NCI-H2171 treated with DMSO at 0.1 percent for 48 hours (cell line): ENCODE measurements around the gene STT3A.

Experiments used
- DNase-seq: peaks from one replicate; lab custom pipeline; 2025; lab: John Stamatoyannopoulos, UW

The STT3A gene

DNA sequence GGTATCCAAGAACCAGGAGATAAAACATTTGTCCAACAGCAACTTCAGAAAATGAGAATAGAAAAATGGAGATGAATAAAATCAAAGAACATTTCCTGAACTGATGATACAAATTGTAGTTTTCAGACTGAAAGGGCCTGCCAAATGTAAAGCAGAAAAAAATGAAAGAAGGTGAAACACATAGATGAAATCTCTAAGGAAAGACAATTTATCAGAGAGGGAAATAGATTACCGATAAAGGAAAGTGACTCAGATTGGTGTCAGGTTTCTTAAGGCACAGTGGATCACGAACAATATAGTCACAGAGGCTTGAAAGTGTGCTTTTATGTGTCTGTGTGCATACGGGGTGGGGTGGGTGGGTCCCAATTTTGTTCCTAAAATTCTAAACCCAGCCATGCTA, 4.1 kb upstream of the STT3A start:
- DNase-seq, result no peak

DNA sequence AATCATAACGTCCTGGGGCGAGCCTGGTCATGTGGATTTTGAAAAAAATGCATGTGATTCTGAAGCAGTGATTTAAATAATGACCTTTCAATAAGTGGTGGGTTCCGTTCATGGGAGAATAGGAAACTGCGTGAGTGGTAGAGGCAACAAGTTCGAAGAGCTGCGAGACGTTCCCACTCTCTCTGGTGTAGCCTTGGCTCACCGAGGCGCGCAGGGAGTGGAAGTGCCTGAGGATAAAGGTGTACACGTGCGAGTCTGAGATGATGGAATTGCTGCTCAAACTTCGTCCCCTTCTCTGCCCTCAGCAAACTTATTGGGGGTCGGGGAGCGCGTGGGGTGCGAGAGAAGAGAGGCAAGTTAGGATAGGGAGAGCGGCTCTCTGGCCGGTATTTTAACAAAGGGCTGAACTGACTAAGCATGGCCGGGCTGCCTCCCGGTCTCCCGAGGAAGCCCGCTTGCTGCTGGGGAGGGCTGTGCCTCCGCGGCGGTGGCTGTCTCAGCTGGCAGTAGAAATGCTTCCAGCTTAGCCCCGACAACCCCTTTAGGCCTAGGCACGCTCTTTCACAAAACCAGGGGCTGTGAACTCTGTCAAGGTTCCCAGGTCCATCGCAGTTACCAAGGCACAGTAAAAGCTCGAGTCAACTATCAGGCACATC, 875 bp upstream of the STT3A start:
- peak; percentile 56 for DNase-seq

DNA sequence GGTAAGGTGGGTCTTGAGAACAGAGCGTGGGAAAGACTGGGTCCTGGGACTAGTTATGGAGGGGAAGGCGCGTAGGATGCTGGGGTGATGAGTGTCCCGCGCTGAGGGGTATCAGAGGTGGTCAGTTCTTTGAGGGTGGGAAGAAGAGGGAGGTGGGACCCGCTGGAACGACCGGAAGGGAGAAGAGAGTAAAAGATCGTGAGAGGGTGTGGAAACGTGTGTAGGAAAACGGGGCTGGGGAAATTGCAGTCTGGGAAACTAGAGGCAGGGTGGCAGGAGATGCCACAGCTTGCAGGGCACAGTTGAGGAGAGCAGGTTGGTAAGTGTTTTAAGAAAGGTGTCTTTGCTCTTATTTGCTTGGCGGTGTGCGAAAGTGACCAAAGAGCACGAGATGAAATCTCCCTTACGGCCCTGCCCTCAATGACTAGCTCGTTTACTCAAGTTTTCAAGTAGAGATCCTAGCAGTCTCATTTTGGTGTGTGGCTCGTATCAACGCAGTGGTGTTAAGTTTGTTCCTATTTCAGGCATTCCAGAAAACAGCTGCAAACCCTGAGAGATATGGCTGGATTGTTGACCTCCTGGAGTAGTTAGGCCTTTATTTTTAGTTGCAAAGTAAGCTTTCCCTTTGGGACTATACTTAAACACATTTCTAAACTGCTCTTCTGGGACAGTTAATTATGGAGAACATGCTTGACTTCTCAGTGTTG, 615 bp downstream of the STT3A start:
- DNase-seq, result peak; percentile 47

DNA sequence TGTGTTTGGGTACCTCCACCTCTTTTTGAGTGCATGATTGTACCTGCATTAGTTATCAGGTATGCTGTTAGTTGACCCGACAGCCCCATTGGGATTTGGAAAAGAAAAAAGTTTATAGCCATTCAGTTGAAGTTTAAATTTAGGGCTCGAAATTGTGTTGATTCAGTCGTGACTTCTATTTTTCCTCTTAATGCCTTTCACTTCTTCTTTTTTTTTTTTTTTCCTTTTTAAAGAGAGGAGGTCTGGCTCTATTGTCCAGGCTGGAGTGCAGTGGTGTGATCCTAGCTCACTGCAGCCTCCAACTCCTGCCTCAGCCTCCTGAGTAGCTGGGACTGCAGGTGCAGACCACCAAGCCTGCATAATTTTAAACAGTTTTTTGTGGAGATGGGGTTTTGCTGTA, 2.3 kb downstream of the STT3A start:
- DNase-seq, result no peak

DNA sequence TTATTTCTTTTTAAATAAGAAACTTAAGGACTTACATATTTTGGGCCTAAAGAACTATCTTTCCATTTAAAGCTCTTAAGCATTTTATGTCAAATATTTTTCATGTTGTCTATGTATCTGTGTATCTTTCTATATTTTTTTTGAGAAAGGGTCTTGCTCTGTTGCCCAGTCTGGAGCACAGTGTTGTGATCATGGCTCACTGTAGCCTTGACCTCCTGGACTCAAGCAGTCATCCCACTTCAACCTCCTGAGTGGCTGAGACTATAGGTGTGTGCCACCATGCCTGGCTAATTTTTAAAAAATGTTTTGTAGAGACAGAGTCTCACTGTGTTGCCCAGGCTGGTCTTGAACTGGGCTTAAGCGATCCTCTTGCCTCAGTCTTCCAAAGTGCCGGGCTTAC, 8.0 kb downstream of the STT3A start:
- DNase-seq, result no peak

GRCh38 chr11:125603207-125603606, 10.6 kb downstream of the STT3A start:
- no peak for DNase-seq

GRCh38 chr11:125605417-125605816, 12.8 kb downstream of the STT3A start:
- no peak for DNase-seq

GRCh38 chr11:125609545-125609944, 16.9 kb downstream of the STT3A start:
- no peak for DNase-seq

GRCh38 chr11:125618383-125618782, 25.7 kb downstream of the STT3A start:
- no peak for DNase-seq

- DNase-seq, result no peak
Measured at GRCh38 chr11:125621995-125622394, 29.3 kb downstream of the STT3A start.

GRCh38 chr11:125623064-125623463, 30.4 kb downstream of the STT3A start:
- no peak for DNase-seq

GRCh38 chr11:125624756-125625213, 32.1 kb downstream of the STT3A start, which contains the start of gene CHEK1:
TSS of gene CHEK1 (plus strand) at chr11:125625163. CDS start at chr11:125626769, 1,606 bp downstream.
- DNase-seq, result no peak

DNA sequence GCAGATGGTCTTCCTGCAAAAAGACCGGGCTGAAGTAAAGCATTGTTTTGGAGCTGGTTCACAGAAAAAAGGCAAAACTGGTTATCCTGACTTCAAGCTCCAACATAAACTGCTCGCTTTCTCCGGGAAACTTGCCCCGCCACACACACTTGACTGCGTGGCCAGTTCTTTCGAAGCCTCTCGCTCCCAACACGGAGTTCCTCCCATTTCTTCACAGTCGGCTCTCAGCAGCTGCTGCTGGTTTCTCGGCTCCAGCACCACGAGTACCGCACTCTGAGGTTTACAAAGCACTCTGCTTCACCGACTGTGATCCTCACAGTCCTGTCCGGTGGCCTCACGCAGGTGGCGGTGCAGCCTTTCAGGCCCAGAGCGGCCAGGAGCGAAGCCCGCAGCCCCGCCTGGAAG, 32.6 kb downstream of the STT3A start:
- DNase-seq, result peak; percentile 48

GRCh38 chr11:125625630-125626287, 33.1 kb downstream of the STT3A start:
- DNase-seq, result peak; percentile 80

DNA sequence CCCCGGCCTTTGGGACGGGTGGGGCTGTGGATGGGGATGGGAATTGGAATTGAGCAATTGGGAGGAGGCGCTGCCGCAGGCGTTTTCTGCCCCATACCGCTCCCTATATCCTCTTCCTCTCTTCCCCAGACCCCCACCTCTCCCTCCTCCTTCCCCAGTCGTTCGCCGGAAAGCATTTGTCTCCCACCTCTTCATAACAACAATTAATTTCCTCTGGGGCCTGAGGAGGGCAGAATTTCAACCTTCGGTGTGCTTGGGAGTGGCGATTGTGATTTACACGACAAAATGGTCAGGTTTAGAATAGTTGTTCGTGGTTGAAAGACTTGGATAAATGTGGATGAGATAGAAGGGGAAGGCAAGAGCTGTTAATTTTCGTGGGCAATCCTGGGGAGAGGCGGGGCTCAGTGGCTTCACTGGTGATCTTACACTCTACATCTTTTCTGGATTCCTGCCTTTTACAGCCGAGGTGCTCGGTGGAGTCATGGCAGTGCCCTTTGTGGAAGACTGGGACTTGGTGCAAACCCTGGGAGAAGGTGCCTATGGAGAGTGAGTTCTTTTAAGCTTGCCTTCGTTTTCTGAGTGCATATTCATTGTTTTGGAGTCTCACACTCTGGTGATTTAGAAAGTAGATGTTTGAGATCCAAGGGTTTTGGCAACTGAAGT, 33.8 kb downstream of the STT3A start:
- peak; percentile 80 for DNase-seq

GRCh38 chr11:125627236-125627910, 34.7 kb downstream of the STT3A start:
- no peak for DNase-seq

DNA sequence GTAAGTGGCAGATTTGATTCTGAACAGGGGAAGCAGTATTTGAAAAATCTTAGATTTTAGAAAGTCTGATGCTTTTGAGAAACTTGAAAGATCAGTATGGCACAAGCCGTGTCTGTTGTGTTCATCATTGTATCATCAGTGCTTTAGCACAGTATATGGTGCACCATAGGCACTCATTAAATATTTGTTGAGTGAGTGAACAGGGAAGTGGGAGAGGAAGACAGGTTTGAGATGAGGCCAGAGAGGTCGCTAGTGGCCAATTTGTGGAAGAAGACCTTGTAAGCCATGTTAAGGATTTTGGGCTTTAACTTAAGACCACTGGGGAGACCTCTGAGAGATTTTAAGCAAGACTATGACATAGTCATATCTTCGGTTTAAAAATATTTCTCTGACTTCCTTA, 45.2 kb downstream of the STT3A start:
- DNase-seq, result no peak

- DNase-seq, result no peak
Measured at GRCh38 chr11:125638315-125638714, 45.7 kb downstream of the STT3A start.

DNA sequence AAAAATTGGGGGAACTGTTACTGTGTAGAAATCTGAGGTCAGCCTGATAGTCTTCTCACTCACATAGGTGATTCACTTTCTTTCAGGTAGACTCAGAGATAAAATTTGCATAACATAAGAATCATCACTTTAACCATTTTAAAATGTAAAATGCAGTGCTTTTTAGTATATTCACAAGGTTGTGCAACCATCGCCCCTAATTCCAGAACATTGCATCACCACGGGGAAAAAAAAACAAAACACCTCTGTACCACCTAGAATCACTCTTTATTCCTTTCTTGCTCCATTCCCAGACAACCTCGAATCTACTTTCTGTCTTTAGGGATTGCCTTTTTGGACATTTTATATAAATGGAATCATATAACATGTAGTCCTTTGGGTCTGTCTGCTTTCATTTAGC, 53.2 kb downstream of the STT3A start:
- no peak for DNase-seq

GRCh38 chr11:125649465-125650166, 57.0 kb downstream of the STT3A start:
- no peak for DNase-seq

DNA sequence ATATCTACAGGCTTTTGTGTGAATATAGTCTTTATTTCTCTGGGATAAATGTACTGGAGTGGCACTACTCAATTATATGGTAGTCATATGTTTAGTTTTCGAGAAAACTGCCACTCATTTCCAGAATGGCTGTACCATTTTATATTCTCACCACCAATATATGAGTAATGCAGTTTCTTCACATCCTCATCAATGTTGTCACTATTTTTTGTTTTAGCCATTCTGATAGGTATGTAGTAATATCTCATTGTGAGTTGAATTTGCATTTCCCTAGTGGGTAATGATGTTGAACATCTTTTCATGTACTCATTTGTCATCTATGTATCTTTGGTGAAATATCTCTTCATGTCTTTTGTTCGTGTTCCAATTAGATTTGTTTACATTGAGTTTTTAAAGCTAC, 70.0 kb downstream of the STT3A start:
- no peak for DNase-seq
